22Rv1 (cell line): ENCODE measurements around the gene CFLAR.

Source experiments
- ZFX ChIP-seq: fragments of 450-650 bp; IDR thresholded peaks from 2 replicates; pipeline ENCODE4 v1.6.1; 2017; ENCODE audit warnings: antibody characterized with exemption, borderline replicate concordance
- TF ChIP-seq, protein P1 (sequence below): fragments of 450-650 bp; IDR thresholded peaks from 2 replicates; pipeline ENCODE4 v1.5.1; 2017; ENCODE audit warnings: mild to moderate bottlenecking

DNA sequence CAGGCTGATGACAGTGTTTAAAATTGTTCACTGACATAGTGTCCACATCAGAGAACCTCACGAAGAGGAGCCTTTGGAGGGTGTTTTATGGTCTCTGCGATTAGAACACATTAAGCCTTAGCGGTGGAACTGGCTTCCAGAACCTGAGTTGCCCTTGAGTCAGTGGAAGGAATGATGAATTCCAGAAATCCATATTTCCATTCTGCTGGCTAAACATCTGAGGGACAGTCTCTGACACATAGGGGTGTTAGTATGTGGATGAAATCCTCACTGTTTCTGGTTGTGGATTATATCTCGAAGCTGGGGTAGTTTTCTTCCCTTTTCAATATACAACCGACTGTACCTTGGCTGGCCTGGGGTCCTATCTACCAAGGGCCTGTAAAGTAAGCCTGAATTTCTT is 71.0 kb downstream of the CFLAR start:
- TF ChIP-seq, protein P1, sequence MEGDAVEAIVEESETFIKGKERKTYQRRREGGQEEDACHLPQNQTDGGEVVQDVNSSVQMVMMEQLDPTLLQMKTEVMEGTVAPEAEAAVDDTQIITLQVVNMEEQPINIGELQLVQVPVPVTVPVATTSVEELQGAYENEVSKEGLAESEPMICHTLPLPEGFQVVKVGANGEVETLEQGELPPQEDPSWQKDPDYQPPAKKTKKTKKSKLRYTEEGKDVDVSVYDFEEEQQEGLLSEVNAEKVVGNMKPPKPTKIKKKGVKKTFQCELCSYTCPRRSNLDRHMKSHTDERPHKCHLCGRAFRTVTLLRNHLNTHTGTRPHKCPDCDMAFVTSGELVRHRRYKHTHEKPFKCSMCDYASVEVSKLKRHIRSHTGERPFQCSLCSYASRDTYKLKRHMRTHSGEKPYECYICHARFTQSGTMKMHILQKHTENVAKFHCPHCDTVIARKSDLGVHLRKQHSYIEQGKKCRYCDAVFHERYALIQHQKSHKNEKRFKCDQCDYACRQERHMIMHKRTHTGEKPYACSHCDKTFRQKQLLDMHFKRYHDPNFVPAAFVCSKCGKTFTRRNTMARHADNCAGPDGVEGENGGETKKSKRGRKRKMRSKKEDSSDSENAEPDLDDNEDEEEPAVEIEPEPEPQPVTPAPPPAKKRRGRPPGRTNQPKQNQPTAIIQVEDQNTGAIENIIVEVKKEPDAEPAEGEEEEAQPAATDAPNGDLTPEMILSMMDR: no peak
- no peak for TF ChIP-seq ZFX
